ENCODE results near the gene ZNF831. TPM values are rescaled to one million over a fixed set of nuclear protein-coding genes. Genes with fewer than 3 reads are reported as not detected.

ZNF831 gene
- total RNA-seq, 1 experiment from 2014 or later: not detected

- Mint-ChIP-seq H3K4me1 (ENCODE audit: insufficient read depth, unreplicated experiment) (no peaks in the 10 kb centered on the region), H3K27ac (ENCODE audit: low read depth, unreplicated experiment) (no peak overlapping the region), H3K27me3 (ENCODE audit: insufficient read depth, unreplicated experiment) (peaks cover 68% of the 10 kb centered on the region), H3K9me3 (ENCODE audit: unreplicated experiment) (no peaks in the 10 kb centered on the region), H3K36me3 (ENCODE audit: insufficient read depth, unreplicated experiment) (no peaks in the 10 kb centered on the region), H3K4me3 (ENCODE audit: unreplicated experiment) (no peak overlapping the region)
- CTCF ChIA-PET: interaction anchor here (0.6 kb wide), 2 partner anchors 42 to 59 kb away, joined by 3 read pairs; no protein-coding TSS in a partner anchor
- no peak for DNase-seq (ENCODE audit: unreplicated experiment)
- intact Hi-C loops (cut with micrococcal nuclease): no loop called here
- BruUV-seq (replicated peaks): no TSS peak
- POLR2A ChIA-PET: no interaction called here
- no peak for TF ChIP-seq CTCF (IDR thresholded peaks at IDR 0.05; ENCODE audit: unreplicated experiment)
These were observed 131.9 kb downstream of the ZNF831 start for GRCh38 chr20:59295531-59295930.

GRCh38 chr20:59297686-59298085, 134.1 kb downstream of the ZNF831 start:
- ChIA-PET CTCF (interaction anchor here (0.8 kb wide), 1 partner anchor 107 kb away, joined by 3 read pairs; no protein-coding TSS in a partner anchor), POLR2A (no interaction called here)
- no peaks in the 10 kb centered on the region for H3K36me3 Mint-ChIP-seq (ENCODE audit: insufficient read depth, unreplicated experiment)
- H3K4me1 Mint-ChIP-seq (ENCODE audit: insufficient read depth, unreplicated experiment): no peaks in the 10 kb centered on the region
- no peak for DNase-seq (ENCODE audit: unreplicated experiment)
- peaks cover 71% of the 10 kb centered on the region for H3K27me3 Mint-ChIP-seq (ENCODE audit: insufficient read depth, unreplicated experiment)
- BruUV-seq (replicated peaks): no TSS peak
- intact Hi-C loops (cut with micrococcal nuclease): no loop called here
- TF ChIP-seq CTCF (IDR thresholded peaks at IDR 0.05; ENCODE audit: unreplicated experiment): no peak
- H3K9me3 Mint-ChIP-seq (ENCODE audit: unreplicated experiment): no peaks in the 10 kb centered on the region
- no peak overlapping the region for H3K27ac Mint-ChIP-seq (ENCODE audit: low read depth, unreplicated experiment)
- no peak overlapping the region for H3K4me3 Mint-ChIP-seq (ENCODE audit: unreplicated experiment)

GRCh38 chr20:59299945-59300332, 136.3 kb downstream of the ZNF831 start:
- BruUV-seq (replicated peaks): no TSS peak
- Mint-ChIP-seq H3K27ac (ENCODE audit: low read depth, unreplicated experiment) (no peak overlapping the region), H3K4me3 (ENCODE audit: unreplicated experiment) (no peak overlapping the region), H3K27me3 (ENCODE audit: insufficient read depth, unreplicated experiment) (peaks cover 71% of the 10 kb centered on the region), H3K36me3 (ENCODE audit: insufficient read depth, unreplicated experiment) (no peaks in the 10 kb centered on the region), H3K4me1 (ENCODE audit: insufficient read depth, unreplicated experiment) (no peaks in the 10 kb centered on the region), H3K9me3 (ENCODE audit: unreplicated experiment) (no peaks in the 10 kb centered on the region)
- CTCF ChIA-PET: interaction anchor here (0.7 to 1.0 kb wide), 2 partner anchors 213 to 215 kb away, joined by 3 to 5 read pairs; no protein-coding TSS in a partner anchor
- intact Hi-C loops (cut with micrococcal nuclease): no loop called here
- TF ChIP-seq CTCF (IDR thresholded peaks at IDR 0.05; ENCODE audit: unreplicated experiment): no peak
- no peak for DNase-seq (ENCODE audit: unreplicated experiment)
- POLR2A ChIA-PET: no interaction called here

GRCh38 chr20:59300333-59301081, 136.9 kb downstream of the ZNF831 start, which contains the start of gene EDN3:
TSS of gene EDN3 (plus strand) at chr20:59300611. CDS start at chr20:59300813, 202 bp downstream.
- CTCF ChIA-PET: no interaction called here
- no peaks in the 10 kb centered on the region for H3K9me3 Mint-ChIP-seq (ENCODE audit: unreplicated experiment)
- no peaks in the 10 kb centered on the region for H3K4me1 Mint-ChIP-seq (ENCODE audit: insufficient read depth, unreplicated experiment)
- H3K36me3 Mint-ChIP-seq (ENCODE audit: insufficient read depth, unreplicated experiment): no peaks in the 10 kb centered on the region
- POLR2A ChIA-PET: no interaction called here
- no TSS peak for BruUV-seq (replicated peaks)
- no peak for TF ChIP-seq CTCF (IDR thresholded peaks at IDR 0.05; ENCODE audit: unreplicated experiment)
- intact Hi-C loops (cut with micrococcal nuclease): no loop called here
- H3K4me3 Mint-ChIP-seq (ENCODE audit: unreplicated experiment): no peak within 1 kb of the TSS
- no peak within 1 kb of the TSS for H3K27ac Mint-ChIP-seq (ENCODE audit: low read depth, unreplicated experiment)
- H3K27me3 Mint-ChIP-seq (ENCODE audit: insufficient read depth, unreplicated experiment): peaks cover 71% of the 10 kb centered on the region
- no peak for DNase-seq (ENCODE audit: unreplicated experiment)

Measured in MCF 10A (cell line).